ENCODE results near the gene CPB2. TPM values are rescaled to one million over a fixed set of nuclear protein-coding genes. Genes with fewer than 3 reads are reported as not detected.

The CPB2 gene
- total and polyA plus RNA-seq, 2 of the 8 experiments (the other 6 are each of a cell fraction or from before 2014, with no cell fraction given) = not detected

GRCh38 chr13:46116653-46117502 lies 12.0 kb upstream of the CPB2 start:
- FAIRE-seq (no peak), DNase-seq (ENCODE audit: low read depth in 1 of 2, low spot score in 2 of 2) (no peak)
- WGBS, 2 experiments (ENCODE audit: extremely low coverage in 1 of 2, insufficient coverage in 1 of 2, insufficient read length in 1 of 2, insufficient replicate concordance in 2 of 2, low coverage in 1 of 2, low lambda C conversion rate in 2 of 2, missing lambda C conversion rate in 1 of 2) = 53% methylated on average over 1 of the region's 4 CpGs; no CpG with 5 or more reads in 1 of the 2 experiments
- Histone ChIP-seq H2BK5ac (ENCODE audit: low read depth, low read length) (no peak overlapping the region), H3K14ac (ENCODE audit: insufficient read length) (no peak overlapping the region), H3K79me2 (ENCODE audit: control insufficient read depth in 1 of 2, insufficient read depth in 2 of 2, low read length in 2 of 2) (no peaks in the 10 kb centered on the region), H4K20me1 (replicated peaks in 1 of 2; ENCODE audit: control insufficient read depth in 1 of 2, insufficient read depth in 2 of 2, low read length in 2 of 2) (no peaks in the 10 kb centered on the region), H2BK15ac (ENCODE audit: low read length) (no peak overlapping the region), H2AK5ac (ENCODE audit: low read depth, low read length) (no peak overlapping the region), H3K27me3 (replicated peaks in 1 of 4; ENCODE audit: control insufficient read depth in 3 of 4, extremely low read depth in 1 of 4, insufficient read depth in 3 of 4, low read length in 3 of 4) (no peaks in the 10 kb centered on the region), H3K9ac (replicated peaks in 1 of 4; ENCODE audit: extremely low read depth in 1 of 4, low read depth in 3 of 4, low read length in 3 of 4) (no peak overlapping the region), H2BK120ac (replicated peaks; ENCODE audit: low read depth, low read length) (no peak overlapping the region), H3K56ac (replicated peaks; ENCODE audit: insufficient read length, low read depth, low read length) (no peak overlapping the region), H3K27ac (ENCODE audit: low read depth, low read length) (no peak overlapping the region), H3K79me1 (ENCODE audit: low read depth, low read length) (no peaks in the 10 kb centered on the region), H3K9me3 (ENCODE audit: insufficient read depth in 2 of 2, low read depth in 1 of 2, low read length in 1 of 2) (no peaks in the 10 kb centered on the region), H4K8ac (ENCODE audit: extremely low read depth, insufficient read depth, low read length) (no peak overlapping the region), H3K18ac (ENCODE audit: extremely low read depth, low read length) (no peak overlapping the region), H3K4ac (replicated peaks; ENCODE audit: insufficient read length, low read depth, low read length) (no peak overlapping the region), H2BK20ac (ENCODE audit: low read length) (no peak overlapping the region), H3K23me2 (ENCODE audit: low read depth, low read length) (no peaks in the 10 kb centered on the region), H2BK12ac (ENCODE audit: low read depth, low read length) (no peak overlapping the region), H3K36me3 (ENCODE audit: control insufficient read depth in 2 of 4, insufficient read depth in 4 of 4, low read length in 3 of 4) (no peaks in the 10 kb centered on the region), H3K4me3 (ENCODE audit: extremely low read depth in 1 of 4, insufficient read depth in 2 of 4, low read depth in 3 of 4, low read length in 4 of 4) (no peak overlapping the region), H3K4me1 (replicated peaks in 1 of 4; ENCODE audit: control insufficient read depth in 3 of 4, insufficient read depth in 4 of 4, low read length in 3 of 4) (peaks cover 0 to 5% (median 0%) of the 10 kb centered on the region in 4 experiments; a peak in 1 of 7 replicates), H3K4me2 (ENCODE audit: insufficient read depth in 1 of 2, low read depth in 2 of 2, low read length in 2 of 2) (no peak overlapping the region), H4K5ac (ENCODE audit: insufficient read length, low read depth, low read length) (no peak overlapping the region), H3K23ac (ENCODE audit: insufficient read length) (no peak overlapping the region), H2AFZ (ENCODE audit: low read length) (no peak overlapping the region), H4K91ac (replicated peaks; ENCODE audit: insufficient read length, low read length) (no peak overlapping the region)
- TF ChIP-seq CREB1 (IDR thresholded peaks at IDR 0.05) (no peak), CBX5 (IDR thresholded peaks at IDR 0.05; ENCODE audit: low read depth, low read length) (no peak), POU5F1 (IDR thresholded peaks at IDR 0.05; ENCODE audit: low read depth, low read length) (no peak), CHD1 (IDR thresholded peaks at IDR 0.05; ENCODE audit: low read depth, low read length) (no peak), RNF2 (IDR thresholded peaks at IDR 0.05; ENCODE audit: borderline replicate concordance, low read depth, low read length, missing control alignments, poor library complexity, severe bottlenecking) (no peak), RAD21 (IDR thresholded peaks at IDR 0.05 in 1 of 2, conservative IDR thresholded peaks at IDR 0.05 in 1 of 2; ENCODE audit: low read depth in 2 of 2, low read length in 2 of 2) (no peak), SRF (IDR thresholded peaks at IDR 0.05; ENCODE audit: low read depth, low read length) (no peak)
- POLR2A ChIA-PET (ENCODE audit: partially characterized antibody) = no interaction called here
- CTCF ChIA-PET (ENCODE audit: partially characterized antibody) = no interaction called here

Measured in H1 (cell line).